ENCODE data around the gene IFNAR1. TPM values are rescaled to one million over a fixed set of nuclear protein-coding genes. Genes with fewer than 3 reads are reported as not detected.

The IFNAR1 gene
- total RNA-seq, 6 experiments from 2014 or later = 42.0 to 49.7 (median 43.6) TPM

DNA sequence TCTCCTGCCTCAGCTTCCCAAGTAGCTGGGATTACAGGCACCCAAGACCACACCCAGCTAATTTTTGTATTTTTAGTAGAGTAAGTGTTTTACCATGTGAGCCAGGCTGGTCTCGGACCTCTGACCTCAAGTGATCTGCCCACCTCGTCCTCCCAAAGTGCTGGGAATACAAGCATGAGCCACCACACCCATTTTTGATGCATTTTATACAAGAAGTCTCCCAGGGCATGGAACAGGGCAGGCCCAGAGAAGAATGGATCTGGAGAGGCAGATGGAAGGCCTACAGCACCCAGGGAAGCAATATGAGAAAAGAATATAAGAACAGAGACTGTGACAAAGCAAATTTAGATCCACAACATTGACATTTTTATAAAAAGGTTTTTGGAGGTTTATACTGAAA is 18.8 kb upstream of the IFNAR1 start:
- Mint-ChIP-seq H3K9me3 (peaks cover 7% of the 10 kb centered on the region; the same call in 1 of the 2 replicates), H3K27me3 (ENCODE audit: insufficient read depth) (peaks cover 9% of the 10 kb centered on the region), H3K4me3 (no peak overlapping the region), H3K27ac (no peak overlapping the region), H3K4me1 (ENCODE audit: low read depth) (peaks cover 6% of the 10 kb centered on the region), H3K36me3 (ENCODE audit: low read depth) (no peaks in the 10 kb centered on the region)
- DNase-seq = no peak
- no peak for TF ChIP-seq CTCF (IDR thresholded peaks at IDR 0.05)

DNA sequence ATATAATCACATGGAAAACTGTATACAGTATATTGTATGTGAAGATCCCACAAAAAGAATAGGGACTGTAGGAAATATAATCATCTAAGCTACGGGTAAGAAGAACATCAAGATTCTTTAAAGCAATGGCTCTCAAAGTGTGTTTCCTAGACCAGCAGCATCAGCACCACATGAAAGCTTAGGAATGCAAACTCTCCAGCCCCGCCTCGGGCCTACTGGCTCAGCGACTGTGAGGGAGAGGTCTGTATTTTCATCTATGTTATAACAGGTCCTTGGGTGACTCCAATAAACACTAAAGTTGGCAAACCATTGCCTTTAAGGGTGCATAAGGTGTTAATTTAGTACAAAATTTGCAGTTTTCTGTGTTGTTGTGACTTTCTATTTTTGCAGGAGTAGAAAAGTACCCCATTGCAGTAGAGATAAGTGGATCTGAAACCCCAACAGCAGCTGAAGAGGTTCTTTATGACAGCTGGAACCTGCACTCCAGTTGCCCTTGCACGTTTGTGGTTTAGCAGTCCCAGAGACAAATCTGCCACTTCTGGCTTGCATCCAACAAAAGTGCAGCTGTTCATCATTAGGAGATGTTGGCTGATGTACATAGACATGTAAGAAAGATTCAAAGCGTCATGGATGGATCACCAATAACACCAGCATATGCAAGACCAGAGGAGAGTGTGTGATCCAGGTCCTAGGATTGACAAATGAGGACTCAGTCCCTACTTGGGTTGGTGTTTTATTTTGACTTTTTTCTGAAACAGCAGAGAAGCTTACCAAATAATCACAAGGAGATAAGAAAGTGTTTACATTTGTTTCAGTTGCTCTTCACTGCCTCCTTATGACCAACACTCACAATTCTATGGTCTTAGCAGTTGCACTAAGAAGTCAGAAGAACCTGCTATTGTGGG is 15.9 kb upstream of the IFNAR1 start:
- Mint-ChIP-seq H3K27me3 (ENCODE audit: insufficient read depth) (peaks cover 12% of the 10 kb centered on the region), H3K4me3 (no peak overlapping the region), H3K36me3 (ENCODE audit: low read depth) (peaks cover 4% of the 10 kb centered on the region; the same call in 1 of the 2 replicates), H3K4me1 (ENCODE audit: low read depth) (no peaks in the 10 kb centered on the region), H3K9me3 (peaks cover 13% of the 10 kb centered on the region), H3K27ac (no peak overlapping the region)
- TF ChIP-seq CTCF (IDR thresholded peaks at IDR 0.05) = peak; percentile 18; the same call in 1 of the 2 replicates
- DNase-seq = no peak

DNA sequence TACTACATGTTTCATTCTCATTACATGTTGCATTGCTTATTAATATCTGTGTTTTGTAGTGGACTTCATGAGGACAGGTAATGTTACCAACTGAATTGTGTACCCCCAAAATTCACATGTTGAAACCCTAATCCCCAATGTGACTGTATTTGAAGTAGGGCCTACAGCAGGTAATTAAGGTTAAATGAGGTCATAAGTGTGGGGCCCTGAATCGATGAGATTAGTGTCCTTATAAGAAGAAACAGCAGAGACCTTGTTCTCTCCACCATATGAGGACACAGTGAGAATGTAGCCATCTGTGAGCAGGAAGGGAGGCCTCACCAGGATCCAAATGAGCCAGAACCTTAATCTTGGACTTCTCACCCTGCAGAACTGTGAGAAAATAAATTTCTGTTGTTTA is 15.0 kb upstream of the IFNAR1 start:
- no peak overlapping the region for H3K27ac Mint-ChIP-seq
- H3K4me3 Mint-ChIP-seq = no peak overlapping the region
- no peaks in the 10 kb centered on the region for H3K4me1 Mint-ChIP-seq (ENCODE audit: low read depth)
- no peak for DNase-seq
- H3K27me3 Mint-ChIP-seq (ENCODE audit: insufficient read depth) = peaks cover 14% of the 10 kb centered on the region
- peaks cover 5% of the 10 kb centered on the region; the same call in 1 of the 2 replicates for H3K36me3 Mint-ChIP-seq (ENCODE audit: low read depth)
- TF ChIP-seq CTCF (IDR thresholded peaks at IDR 0.05) = no peak
- peaks cover 14% of the 10 kb centered on the region for H3K9me3 Mint-ChIP-seq

DNA sequence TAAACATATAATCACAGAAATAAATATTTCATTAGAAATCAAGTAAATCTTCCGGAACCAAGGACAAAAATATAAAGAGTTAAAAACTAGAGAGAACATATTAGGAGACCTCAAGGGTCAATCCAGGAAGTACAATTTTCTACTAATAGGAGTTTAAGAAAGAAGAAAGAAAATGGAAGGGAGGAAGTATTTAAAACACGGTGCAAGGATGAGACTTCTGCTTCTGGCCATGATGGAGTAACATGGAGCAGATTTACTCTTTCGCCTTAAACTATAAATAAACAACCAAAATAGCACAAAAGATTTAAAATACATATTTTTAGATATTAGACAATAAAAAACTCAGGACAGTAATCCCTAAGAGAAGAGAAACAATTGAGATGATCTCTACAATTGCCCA is 12.6 kb upstream of the IFNAR1 start:
- H3K27me3 Mint-ChIP-seq (ENCODE audit: insufficient read depth) = peaks cover 20% of the 10 kb centered on the region
- no peaks in the 10 kb centered on the region for H3K4me1 Mint-ChIP-seq (ENCODE audit: low read depth)
- DNase-seq = no peak
- no peak overlapping the region for H3K4me3 Mint-ChIP-seq
- no peak overlapping the region for H3K27ac Mint-ChIP-seq
- peaks cover 14% of the 10 kb centered on the region for H3K9me3 Mint-ChIP-seq
- no peak for TF ChIP-seq CTCF (IDR thresholded peaks at IDR 0.05)
- H3K36me3 Mint-ChIP-seq (ENCODE audit: low read depth) = peaks cover 5% of the 10 kb centered on the region; the same call in 1 of the 2 replicates

DNA sequence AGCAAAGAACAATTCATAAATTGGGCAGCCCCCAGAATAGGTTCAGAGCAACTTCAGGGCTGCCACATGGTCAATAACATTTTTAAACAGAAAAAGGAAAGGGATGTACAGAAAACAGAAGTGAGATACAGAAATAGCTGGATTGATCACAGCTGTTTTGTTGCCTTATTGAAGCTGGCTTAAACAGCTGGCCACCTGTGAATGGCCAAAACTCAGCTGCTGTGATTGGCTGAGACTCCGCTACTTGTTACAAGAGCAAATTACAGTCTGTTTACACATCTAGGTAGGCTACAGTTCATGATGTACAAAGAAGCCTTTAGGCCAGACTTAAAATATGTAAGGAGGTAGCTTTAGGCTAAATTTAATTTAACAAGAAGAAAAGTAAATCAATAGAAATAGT is 11.6 kb upstream of the IFNAR1 start:
- H3K36me3 Mint-ChIP-seq (ENCODE audit: low read depth) = peaks cover 5% of the 10 kb centered on the region; the same call in 1 of the 2 replicates
- H3K4me1 Mint-ChIP-seq (ENCODE audit: low read depth) = no peaks in the 10 kb centered on the region
- H3K9me3 Mint-ChIP-seq = peaks cover 14% of the 10 kb centered on the region
- no peak for DNase-seq
- peaks cover 26% of the 10 kb centered on the region for H3K27me3 Mint-ChIP-seq (ENCODE audit: insufficient read depth)
- TF ChIP-seq CTCF (IDR thresholded peaks at IDR 0.05) = no peak
- no peak overlapping the region for H3K4me3 Mint-ChIP-seq
- H3K27ac Mint-ChIP-seq = no peak overlapping the region

Measured in HFFc6 (cell line).